Nucleus accumbens (tissue), 56 donors: ENCODE data around the gene FXR1.
"Not testable (repeated sequence)": the region's sequence is repeated elsewhere in the genome, so short reads cannot be mapped to it uniquely, and the experiment has no call there.

ENCODE experiments used
- DNase-seq, 56 donors: peaks; one replicate each; lab custom pipeline; 2025; lab: John Stamatoyannopoulos, UW

Gene FXR1

GRCh38 chr3:180932819-180933218 lies 20.3 kb downstream of the FXR1 start:
- no peak for DNase-seq

DNA sequence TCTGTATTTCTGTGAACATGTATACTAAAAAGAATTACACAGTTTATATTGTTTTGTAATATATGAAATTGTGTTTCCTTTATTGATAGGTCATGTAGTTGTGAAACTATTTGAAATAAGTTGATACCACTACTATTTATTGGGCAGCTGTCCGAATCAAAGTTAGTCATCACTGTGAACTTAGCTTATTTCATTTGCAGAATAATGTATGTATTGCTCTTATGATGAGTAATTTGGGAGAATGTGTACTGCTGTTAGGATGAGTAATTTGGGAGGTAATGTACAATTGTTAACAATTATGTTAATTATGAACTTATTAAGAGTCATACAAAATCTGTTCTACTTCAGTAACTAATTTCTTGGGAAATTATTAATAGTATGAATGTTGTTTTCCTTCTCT lies 22.2 kb downstream of the FXR1 start:
- DNase-seq: no peak

- no peak for DNase-seq
These were observed 28.4 kb downstream of the FXR1 start for GRCh38 chr3:180940826-180941225.

GRCh38 chr3:180947761-180948390 lies 35.4 kb downstream of the FXR1 start:
- no peak for DNase-seq

- no peak for DNase-seq
These were observed 47.2 kb downstream of the FXR1 start for GRCh38 chr3:180959691-180960090.

GRCh38 chr3:180961087-180961486 lies 48.6 kb downstream of the FXR1 start:
- DNase-seq: no peak

- no peak for DNase-seq
These were observed 49.1 kb downstream of the FXR1 start for GRCh38 chr3:180961552-180961951.

GRCh38 chr3:180962530-180962929 lies 50.1 kb downstream of the FXR1 start:
- no peak for DNase-seq

DNA sequence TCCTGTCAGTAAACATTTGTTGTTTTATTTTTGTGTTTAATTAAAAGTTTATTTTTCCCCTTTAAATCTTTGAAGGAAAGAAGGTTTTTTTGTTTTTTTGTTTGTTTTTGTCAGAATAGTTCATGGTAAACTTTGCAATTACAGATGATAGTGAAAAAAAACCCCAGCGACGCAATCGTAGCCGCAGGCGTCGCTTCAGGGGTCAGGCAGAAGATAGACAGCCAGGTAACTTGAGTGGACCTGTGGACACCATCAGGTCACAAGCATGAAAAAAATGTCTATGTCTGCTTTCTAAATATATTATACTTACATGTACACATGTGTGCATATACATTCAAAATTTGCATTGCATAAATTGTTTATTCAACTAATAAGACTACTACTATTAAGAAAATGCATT lies 58.5 kb downstream of the FXR1 start:
- DNase-seq: no peak

- no peak for DNase-seq
These were observed 61.1 kb downstream of the FXR1 start for GRCh38 chr3:180973543-180973942.

DNA sequence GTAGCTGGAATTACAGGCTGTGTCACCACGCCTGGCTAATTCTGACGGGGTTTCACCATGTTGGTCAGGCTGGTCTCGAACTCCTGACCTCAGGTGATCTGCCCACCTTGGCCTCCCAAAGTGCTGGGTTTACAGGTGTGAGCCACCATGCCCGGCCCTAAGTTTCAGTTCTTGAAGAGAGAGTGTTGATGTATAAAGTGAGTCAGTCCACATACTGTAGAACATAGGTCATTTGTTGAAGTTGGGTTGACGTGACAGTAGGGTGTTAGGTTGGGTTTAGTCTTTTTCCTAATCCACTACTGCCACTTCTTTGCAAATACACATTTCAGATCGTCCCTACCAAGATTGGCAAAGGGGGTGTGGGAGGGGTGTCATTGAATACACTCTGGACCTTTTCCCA lies 61.8 kb downstream of the FXR1 start:
- DNase-seq: no peak

DNA sequence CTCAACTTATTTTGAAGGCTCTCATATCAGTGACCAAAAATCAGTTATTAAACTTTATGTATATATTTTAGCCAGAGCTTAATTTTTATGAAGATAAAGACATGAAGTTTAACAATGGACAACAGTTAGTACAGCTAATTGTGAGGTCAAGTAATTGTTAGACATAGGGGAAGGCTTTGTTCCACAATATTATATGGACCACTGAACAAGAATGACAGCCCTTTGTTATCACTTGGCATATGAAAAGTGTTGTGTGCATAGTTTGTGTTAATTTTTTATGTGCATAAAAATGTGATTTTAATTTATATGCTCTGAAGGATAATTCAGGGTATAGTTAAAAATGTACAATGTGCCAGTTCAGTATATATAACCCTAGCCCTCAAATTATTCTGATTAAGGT lies 65.0 kb downstream of the FXR1 start:
- no peak for DNase-seq

DNA sequence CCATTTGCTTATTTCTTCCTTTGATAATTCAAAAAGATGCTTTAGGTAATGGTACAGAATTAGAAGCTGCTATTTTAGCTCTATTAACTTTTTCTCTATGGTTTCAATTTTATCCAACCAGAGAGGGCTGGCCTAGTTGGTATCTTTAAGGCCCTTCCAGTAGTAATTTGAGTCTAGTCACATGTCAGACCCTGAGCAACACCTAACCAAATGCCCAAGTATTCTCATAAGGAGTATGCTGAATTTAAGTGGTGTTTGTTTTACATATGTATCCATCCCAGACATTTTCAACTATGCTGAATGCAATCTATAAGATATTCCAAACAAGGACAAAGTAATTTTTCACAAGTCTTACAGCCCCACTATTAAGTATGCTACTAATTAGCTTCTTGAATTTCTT lies 67.5 kb downstream of the FXR1 start:
- no peak for DNase-seq

DNA sequence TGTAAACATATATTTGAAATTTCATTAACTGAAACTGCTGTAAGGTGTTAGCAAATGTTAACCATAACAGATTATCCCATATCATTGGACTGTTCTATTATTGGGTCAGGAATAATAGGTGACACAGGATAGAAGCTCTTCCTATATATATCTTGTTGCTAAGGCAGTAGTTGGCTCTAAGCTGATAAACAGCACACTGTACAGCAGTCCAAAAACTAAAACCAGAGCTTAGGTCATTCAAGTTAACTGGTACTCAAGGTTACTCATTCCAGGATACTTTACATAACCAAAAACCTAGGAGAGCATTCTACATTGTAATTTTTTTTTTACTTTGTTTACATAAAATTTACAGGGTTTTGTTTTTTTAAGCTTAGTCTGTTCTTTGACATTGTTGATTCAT lies 68.1 kb downstream of the FXR1 start:
- DNase-seq: no peak

DNA sequence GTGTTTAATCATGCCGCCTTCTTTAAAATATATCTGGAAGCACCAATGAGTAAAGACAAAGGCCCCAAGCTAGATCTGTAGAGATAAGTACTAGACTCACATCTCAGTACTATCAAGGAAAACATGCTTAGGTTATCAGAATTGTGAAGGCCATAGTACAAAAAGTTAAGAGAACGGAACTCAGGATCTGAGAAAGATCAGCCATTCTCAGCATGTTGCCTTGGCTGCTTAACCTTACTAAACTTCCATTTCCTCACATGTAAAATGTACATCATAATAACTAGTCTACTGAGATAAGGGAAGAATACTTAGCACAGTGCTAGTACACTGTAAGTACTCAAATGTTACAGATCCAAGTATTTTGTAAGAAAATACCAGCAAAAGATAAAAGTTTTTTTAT lies 69.4 kb downstream of the FXR1 start:
- no peak for DNase-seq

DNA sequence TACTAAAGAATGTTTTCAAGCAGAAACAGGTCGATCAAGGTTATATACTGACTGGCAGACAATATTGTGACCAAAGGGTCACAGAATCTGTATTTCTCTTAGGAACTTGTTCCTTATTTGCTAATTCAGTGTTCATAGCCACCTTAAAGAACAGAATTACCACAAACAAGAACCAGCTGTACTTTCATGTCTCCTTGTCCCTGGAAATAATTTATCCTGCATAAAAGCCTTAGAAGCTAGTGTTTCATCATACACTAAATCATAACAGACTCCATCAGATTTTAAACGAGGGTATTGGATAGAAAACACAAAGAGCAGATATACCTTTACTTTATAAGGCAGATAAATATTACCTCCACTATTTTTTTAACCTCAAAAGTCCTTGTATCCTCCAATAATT lies 70.7 kb downstream of the FXR1 start:
- DNase-seq: no peak

GRCh38 chr3:180986366-180986765 lies 73.9 kb downstream of the FXR1 start:
- DNase-seq: not testable (repeated sequence)

DNA sequence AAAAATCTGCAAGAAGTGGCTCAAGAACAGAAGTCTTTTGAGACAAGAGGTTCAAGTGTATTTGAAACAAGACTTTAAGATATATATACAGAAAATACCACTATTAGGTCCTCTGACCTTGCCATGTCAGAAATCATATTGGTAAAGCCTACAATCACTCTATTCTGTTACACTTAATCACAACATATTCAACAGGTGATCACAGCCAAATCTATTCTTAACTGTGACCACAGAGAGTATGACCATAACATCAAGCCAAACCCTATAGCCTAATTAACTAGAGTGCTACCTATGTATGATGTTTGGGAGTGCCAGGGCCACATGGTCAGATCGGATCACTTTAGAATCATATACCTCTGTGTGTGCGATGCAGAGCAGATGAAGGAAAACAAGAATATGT lies 74.9 kb downstream of the FXR1 start:
- DNase-seq: no peak

GRCh38 chr3:180989291-180990163 lies 77.1 kb downstream of the FXR1 start, which contains the start of gene DNAJC19:
TSS of gene DNAJC19 (minus strand) at chr3:180989736. CDS start at chr3:180989602, 134 bp downstream.
- DNase-seq: peak; percentile 35 to 96 (median 89)

GRCh38 chr3:180990505-180990904 lies 78.0 kb downstream of the FXR1 start:
- no peak for DNase-seq

GRCh38 chr3:180996415-180996932 lies 84.0 kb downstream of the FXR1 start:
- no peak for DNase-seq

GRCh38 chr3:181002331-181002730 lies 89.9 kb downstream of the FXR1 start:
- DNase-seq: not testable (repeated sequence)
